GM21737 (cell line): ENCODE measurements around the gene MEPE.

Experiments used
- ATAC-seq: cut with Tn5 transposase; IDR thresholded peaks from one replicate; pipeline ENCODE4 v1.9.1; 2021; ENCODE audit warnings: mild to moderate bottlenecking, moderate library complexity; ENCODE audit not compliant: unreplicated experiment

The MEPE gene

DNA sequence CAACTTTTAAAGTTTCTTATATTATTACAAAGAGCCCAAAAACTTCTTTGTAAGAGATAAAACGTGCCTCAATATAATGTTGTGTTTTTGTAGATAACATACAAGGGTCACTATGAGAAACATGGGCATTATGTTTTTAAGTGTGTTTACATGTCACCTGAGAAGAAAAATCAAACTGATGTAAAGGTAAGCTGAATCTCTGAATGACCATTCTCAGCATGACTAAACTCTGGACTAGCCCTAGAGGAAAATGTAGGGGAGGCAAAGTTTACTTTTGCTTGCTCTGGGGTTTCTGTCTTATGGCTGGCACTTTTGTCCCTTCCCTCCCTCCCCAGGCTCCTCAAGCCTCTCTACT, 6.8 kb downstream of the MEPE start:
- no peak for ATAC-seq

- ATAC-seq, result no peak
These were observed 7.4 kb downstream of the MEPE start for GRCh38 chr4:87840149-87840548.

- no peak for ATAC-seq
These were observed 11.2 kb downstream of the MEPE start for GRCh38 chr4:87843936-87844335.

DNA sequence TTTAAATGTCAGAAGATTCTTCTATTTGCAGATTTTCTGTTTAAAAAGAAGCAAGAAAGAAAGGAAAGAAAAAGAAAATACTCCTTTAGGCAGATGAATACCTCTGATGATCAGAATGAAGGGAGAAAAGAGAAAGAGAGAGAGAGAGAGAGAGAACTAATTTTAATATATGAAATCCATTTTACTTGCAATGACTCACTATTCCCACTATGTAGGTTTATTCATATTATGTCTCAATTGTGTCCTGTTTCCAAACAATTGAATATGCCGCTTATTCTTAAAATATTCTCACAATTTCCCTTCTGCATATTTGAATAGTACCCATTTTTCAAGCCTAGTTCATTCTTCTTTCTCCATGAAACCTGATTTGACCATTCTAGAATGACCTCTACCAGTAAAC, 11.7 kb downstream of the MEPE start:
- no peak for ATAC-seq

- no peak for ATAC-seq
These were observed 13.5 kb downstream of the MEPE start for GRCh38 chr4:87846226-87846625.

GRCh38 chr4:87848622-87849351, 16.0 kb downstream of the MEPE start:
- ATAC-seq, result no peak

GRCh38 chr4:87849612-87850011, 16.8 kb downstream of the MEPE start:
- ATAC-seq, result no peak

GRCh38 chr4:87851332-87851731, 18.6 kb downstream of the MEPE start:
- no peak for ATAC-seq

DNA sequence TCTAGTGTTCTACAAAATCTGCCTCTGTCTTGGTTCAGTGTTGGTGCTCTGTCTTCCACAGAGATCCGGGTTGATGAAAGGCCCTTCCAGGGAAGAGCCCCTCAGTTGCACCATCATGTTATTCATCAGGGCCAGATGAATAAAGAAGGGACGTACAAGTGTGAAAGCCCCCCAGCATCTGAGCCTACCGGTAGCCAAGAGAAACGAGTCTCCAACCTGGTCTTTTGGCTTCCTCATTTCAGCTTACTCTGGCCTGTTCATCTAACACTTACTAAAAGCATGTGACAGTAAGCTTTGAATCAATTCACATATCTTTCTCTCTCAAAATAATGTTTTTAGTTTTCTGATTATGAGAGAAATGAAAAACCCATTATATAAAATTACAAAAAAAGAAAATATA, 19.2 kb downstream of the MEPE start:
- no peak for ATAC-seq

- no peak for ATAC-seq
These were observed 20.3 kb downstream of the MEPE start for GRCh38 chr4:87853108-87853507.

DNA sequence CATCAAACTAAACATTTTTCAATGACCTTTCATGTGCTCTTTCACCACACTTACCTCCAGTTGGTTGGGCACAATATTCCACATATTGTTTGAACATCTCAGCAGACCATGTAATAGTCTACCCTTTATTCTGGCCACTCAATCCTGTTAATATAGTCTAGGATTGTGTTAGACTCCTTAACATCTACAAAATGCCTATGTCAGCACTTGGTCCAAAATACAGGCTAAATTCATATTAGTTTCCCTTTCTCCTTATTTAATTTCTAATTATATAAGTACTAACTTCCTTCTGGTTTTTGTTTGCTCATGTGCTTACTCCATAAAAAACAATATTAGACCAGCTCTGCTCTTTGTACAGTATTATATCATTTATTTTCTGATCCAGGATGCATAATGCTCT, 21.1 kb downstream of the MEPE start:
- no peak for ATAC-seq

DNA sequence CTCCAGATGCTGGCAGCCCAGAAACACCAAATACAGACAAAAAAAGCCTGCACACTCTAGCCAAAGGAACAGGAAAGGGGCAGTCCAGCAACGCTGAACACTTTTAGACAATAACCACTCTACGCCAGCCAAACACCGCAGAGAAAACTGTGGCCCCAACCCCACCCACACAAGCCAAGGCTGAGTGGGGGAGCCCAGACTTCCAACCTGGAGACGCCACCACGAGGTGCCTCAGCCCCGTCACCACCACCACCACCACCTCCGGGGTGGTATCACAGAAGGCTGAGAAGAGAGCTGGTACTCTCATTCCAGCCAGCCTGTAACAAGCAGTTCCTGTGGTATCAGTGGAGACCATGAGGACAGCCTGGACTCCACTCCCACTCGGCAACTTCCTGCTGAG, 22.8 kb downstream of the MEPE start:
- no peak for ATAC-seq

DNA sequence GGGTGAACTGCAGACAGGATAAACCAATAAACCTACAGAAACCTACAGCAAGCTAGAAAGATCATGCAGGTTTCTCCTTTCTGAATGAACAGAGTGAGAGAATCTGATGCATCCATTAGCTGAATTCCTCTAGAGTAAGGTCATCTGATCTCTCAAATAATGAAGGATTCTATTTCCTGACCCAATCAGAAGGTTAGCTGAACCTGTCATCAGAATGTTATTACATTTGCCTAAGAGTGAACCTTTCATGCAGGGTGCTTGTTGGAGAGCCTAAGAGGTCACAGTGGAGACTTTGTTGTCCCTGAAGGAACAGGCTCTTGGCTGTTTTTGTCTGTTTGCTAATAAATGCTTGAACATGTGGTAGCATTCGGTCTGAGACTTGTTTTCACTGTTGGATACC, 24.0 kb downstream of the MEPE start:
- no peak for ATAC-seq

DNA sequence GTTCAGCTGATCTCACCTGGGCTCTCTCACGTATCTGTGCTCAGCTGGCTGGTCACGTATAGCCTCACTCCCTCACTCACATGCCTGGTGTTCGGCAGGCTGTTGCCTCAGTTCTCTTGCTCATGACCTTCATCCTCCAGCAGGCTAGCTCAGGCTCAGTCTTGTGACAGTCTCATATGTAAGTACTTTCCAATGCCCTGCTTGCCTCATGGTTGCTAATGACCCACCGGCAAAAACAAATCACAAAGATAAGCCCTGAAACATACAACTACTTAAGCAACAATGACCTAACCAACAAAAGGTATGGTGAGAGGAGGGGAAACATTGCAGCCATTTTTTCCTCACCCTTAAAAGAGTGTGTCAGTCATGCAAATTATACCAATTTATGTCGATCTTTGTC, 25.0 kb downstream of the MEPE start:
- ATAC-seq, result no peak

DNA sequence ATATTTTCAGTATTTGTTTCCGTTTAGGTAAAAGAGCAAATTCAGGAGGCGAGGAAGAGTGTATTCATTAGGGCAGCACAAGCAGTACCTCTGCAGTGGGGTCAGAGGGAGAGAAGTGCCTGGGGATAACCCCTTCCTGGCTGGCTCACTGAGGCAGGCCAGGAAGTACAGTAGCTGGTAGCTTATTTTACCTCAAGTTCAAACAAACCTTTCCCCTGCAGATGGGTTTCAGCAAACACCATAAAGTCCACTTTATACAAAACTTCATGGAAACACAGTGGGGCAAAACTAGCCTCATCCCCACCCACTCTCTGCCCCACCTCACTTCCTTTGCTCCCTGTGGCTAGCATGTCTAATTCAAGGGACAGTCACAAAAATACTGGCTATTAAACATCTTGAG, 29.5 kb downstream of the MEPE start:
- no peak for ATAC-seq

GRCh38 chr4:87863486-87863885, 30.7 kb downstream of the MEPE start:
- ATAC-seq, result no peak

DNA sequence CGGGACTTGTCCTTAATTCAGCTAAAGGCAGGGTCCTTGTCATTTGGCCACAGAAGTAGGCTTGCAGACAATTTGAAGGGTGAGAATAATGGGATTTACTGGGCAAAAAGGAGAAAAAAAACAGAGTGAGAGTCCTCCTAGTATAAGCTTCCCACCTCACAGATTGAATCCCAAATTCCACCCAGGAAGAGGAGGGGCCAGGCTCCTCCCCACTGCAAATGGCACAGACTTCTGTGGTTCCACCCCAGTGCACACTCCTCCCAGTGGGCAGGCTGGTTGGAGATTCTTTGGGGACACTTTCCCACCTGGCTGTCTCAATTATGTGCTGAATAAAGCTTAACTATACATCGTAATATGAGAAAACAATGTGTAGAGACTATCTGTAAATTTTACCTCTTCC, 31.6 kb downstream of the MEPE start:
- ATAC-seq, result no peak

DNA sequence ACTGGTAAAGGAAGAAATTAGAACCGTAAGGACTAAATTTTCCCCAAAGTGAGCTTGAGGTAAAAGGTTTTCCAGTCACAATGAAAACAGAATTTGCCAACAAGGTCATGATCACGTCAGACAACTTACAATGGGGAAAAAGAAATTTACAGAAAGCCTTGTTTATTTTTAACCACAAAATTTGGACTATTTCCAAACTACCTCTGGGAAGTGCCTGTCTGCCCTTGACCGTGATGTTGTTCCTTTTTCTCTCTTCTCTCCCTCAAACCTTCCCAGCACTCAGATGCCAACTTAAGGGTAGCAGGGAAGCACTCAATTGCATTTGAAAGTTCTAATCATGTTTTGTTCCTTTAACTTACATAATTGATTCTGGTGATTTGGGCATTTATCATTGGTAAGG, 32.5 kb downstream of the MEPE start:
- ATAC-seq, result no peak

- ATAC-seq, result no peak
These were observed 33.3 kb downstream of the MEPE start for GRCh38 chr4:87865960-87866598.

DNA sequence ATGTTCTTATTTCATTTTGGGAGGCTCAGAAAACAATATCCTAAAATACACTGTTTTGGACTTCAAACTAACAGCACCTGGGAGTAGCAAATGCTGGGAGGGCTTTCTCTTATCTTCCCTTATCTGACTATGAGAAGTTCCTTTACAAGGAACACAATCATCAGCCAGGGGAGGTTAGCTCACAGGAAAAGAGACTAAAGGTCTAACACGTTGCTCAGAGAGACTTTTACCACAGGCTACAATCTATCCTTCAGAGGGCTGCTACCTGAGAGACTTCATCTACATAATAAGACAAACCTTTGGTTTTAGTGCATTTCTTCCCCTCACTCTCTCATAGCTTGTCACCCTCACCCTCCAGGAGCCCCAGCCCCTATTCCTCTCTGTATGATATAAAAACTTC, 35.8 kb downstream of the MEPE start:
- no peak for ATAC-seq

DNA sequence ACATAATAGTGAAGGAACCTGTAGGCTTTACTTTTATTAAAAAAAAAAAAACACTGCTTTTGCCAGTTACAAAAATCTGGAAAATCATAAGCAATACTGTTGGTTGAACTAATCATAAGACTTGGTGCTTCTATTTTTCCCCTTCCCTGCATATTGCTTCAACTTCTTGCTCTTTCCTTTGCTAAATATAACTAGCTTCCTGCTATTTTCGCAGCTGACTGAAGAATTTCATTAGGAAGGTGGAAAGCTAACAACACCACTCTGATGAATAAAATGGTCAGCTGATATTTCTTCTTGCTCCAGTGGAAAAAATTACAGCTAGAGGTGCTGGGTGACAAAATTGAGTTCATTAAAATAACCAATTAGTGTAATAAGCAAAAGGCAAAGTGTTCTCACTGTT, 39.3 kb downstream of the MEPE start:
- no peak for ATAC-seq

DNA sequence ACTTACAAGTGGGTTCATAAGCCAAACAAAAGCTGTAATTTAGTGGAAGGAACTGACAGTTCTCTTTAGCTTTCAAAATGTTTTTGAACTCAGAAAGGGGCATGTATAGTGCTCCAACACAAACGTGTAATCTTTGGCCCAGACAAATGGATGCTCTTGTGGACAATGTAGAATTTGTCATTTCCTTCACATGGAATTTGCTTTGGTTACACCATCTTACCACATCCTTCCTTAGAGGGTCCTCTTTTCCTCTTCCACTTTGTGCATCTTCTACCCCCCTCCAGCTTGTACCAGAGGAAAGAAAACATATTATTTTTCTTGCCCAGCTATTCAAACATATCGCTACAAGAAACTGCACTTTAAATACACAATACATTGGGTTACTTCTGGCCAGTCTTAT, 42.4 kb downstream of the MEPE start:
- no peak for ATAC-seq

DNA sequence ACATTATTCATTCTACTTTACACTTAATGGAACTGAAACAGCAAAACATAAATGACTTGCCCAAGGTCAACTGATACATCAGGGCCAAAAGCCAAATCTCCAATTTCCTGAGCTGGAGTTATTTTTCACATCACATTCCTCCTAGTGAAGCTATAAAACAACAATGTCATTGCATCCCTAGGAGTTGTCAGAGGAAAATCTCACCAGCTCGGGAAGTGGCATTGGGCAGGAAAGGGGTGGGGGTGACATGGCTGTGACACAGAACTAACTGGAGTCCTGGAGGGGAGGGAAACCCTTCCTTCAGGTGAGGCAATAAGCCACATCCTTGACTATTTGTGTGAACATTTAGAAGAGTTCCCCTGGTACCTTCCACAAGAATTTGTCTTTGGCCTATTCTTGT, 47.3 kb downstream of the MEPE start:
- ATAC-seq, result no peak
